NCI-H1436 (cell line): ENCODE results near the gene HSPA12B.

ENCODE experiments used
- DNase-seq: peaks from one replicate; lab custom pipeline; 2025; lab: John Stamatoyannopoulos, UW

Gene HSPA12B

GRCh38 chr20:3749087-3749688 is 16.7 kb downstream of the HSPA12B start:
- DNase-seq, result no peak

GRCh38 chr20:3749689-3750531 is 17.4 kb downstream of the HSPA12B start:
- DNase-seq, result peak; percentile 47

GRCh38 chr20:3751305-3751674 is 18.8 kb downstream of the HSPA12B start:
- DNase-seq, result no peak

- DNase-seq, result peak; percentile 85
Observed at GRCh38 chr20:3751675-3752385, 19.3 kb downstream of the HSPA12B start.

- no peak for DNase-seq
Observed at GRCh38 chr20:3752386-3752759, 19.9 kb downstream of the HSPA12B start.

GRCh38 chr20:3753098-3753497 is 20.6 kb downstream of the HSPA12B start:
- DNase-seq, result peak; percentile 60

GRCh38 chr20:3753501-3754275 is 21.2 kb downstream of the HSPA12B start:
- DNase-seq, result no peak

- no peak for DNase-seq
Observed at GRCh38 chr20:3754276-3754630, 21.8 kb downstream of the HSPA12B start.

- DNase-seq, result no peak
Observed at GRCh38 chr20:3755269-3755668, 22.8 kb downstream of the HSPA12B start.

GRCh38 chr20:3755814-3756480 is 23.5 kb downstream of the HSPA12B start:
- DNase-seq, result no peak

- no peak for DNase-seq
Observed at GRCh38 chr20:3757268-3757667, 24.8 kb downstream of the HSPA12B start.

- DNase-seq, result no peak
Observed at GRCh38 chr20:3758566-3758965, 26.1 kb downstream of the HSPA12B start.

GRCh38 chr20:3759316-3759823 is 26.9 kb downstream of the HSPA12B start:
- DNase-seq, result no peak

- no peak for DNase-seq
Observed at GRCh38 chr20:3759884-3760283, 27.4 kb downstream of the HSPA12B start.

GRCh38 chr20:3760655-3761348 is 28.3 kb downstream of the HSPA12B start:
- DNase-seq, result no peak

- no peak for DNase-seq
Observed at GRCh38 chr20:3763671-3764601, 31.5 kb downstream of the HSPA12B start.

- DNase-seq, result no peak
Observed at GRCh38 chr20:3764659-3765058, 32.2 kb downstream of the HSPA12B start.

- DNase-seq, result no peak
Observed at GRCh38 chr20:3765171-3765882, 32.8 kb downstream of the HSPA12B start.

- DNase-seq, result no peak
Observed at GRCh38 chr20:3766422-3767109, 34.1 kb downstream of the HSPA12B start.
